Fibroblast of lung (primary cell): ENCODE measurements around the gene HMGB3. TPM values are rescaled to one million over a fixed set of nuclear protein-coding genes. Genes with fewer than 3 reads are reported as not detected.
A peak's percentile ranks its signal among the peaks of the same experiment; 100 is the strongest.

Experiments used
- DNase-seq, 2 donors: peaks; one replicate each; pipeline versions ENCODE4 v3.0.0 to v3.0.0-alpha.2; 2010; ENCODE audit warnings: low read depth in 2 of 2
- H2AFZ ChIP-seq: 2 replicates; pipeline ENCODE4 v1.5.1; 2012; ENCODE audit warnings: low read length, control low read depth, inconsistent platforms
- H3K27ac ChIP-seq: 2 replicates; pipeline ENCODE4 v1.5.1; 2011; ENCODE audit warnings: low read length, control low read depth; ENCODE audit not compliant: insufficient read depth
- H3K27me3 ChIP-seq: 2 replicates; pipeline ENCODE4 v1.5.1; 2011; ENCODE audit warnings: mild to moderate bottlenecking, low read length; ENCODE audit not compliant: control insufficient read depth, insufficient read depth
- H3K36me3 ChIP-seq: 2 replicates; pipeline ENCODE4 v1.5.1; 2011; ENCODE audit warnings: low read length; ENCODE audit not compliant: control insufficient read depth, insufficient read depth
- H3K4me1 ChIP-seq: 2 replicates; pipeline ENCODE4 v1.5.1; 2011; ENCODE audit warnings: low read length; ENCODE audit not compliant: control insufficient read depth, insufficient read depth; ENCODE audit errors: extremely low read depth
- H3K4me2 ChIP-seq: 2 replicates; pipeline ENCODE4 v1.5.1; 2011; ENCODE audit warnings: low read length, control low read depth; ENCODE audit not compliant: insufficient read depth; ENCODE audit errors: extremely low read depth
- H3K4me3 ChIP-seq, 4 experiments: fragments of 200-600 bp in 1 of 4; sonication (generic) in 1 of 4; replicated peaks in 1 of 4; 2 replicates each; pipeline ENCODE4 v1.5.1; 2011 to 2016; ENCODE audit warnings: low read length in 4 of 4, low read depth in 3 of 4, mild to moderate bottlenecking in 3 of 4, control low read depth in 2 of 4, inconsistent platforms in 1 of 4, mixed read lengths in 1 of 4; ENCODE audit not compliant: insufficient read depth in 1 of 4; ENCODE audit errors: control extremely low read depth in 1 of 4
- H3K79me2 ChIP-seq: 2 replicates; pipeline ENCODE4 v1.5.1; 2012; ENCODE audit warnings: mild to moderate bottlenecking, low read length, inconsistent platforms; ENCODE audit not compliant: control insufficient read depth, insufficient read depth
- H3K9ac ChIP-seq: 2 replicates; pipeline ENCODE4 v1.5.1; 2011; ENCODE audit warnings: mild to moderate bottlenecking, low read length, control low read depth; ENCODE audit not compliant: insufficient read depth
- H3K9me3 ChIP-seq: 2 replicates; pipeline ENCODE4 v1.5.1; 2012; ENCODE audit warnings: low read depth, low read length; ENCODE audit not compliant: control insufficient read depth, insufficient read depth
- H4K20me1 ChIP-seq: 2 replicates; pipeline ENCODE4 v1.5.1; 2011; ENCODE audit warnings: low read length; ENCODE audit not compliant: control insufficient read depth, insufficient read depth; ENCODE audit errors: extremely low read depth
- EZH2 ChIP-seq: IDR thresholded peaks from 2 replicates; pipeline ENCODE4 v1.5.1; 2012; ENCODE audit warnings: low read length, control low read depth, mild to moderate bottlenecking; ENCODE audit errors: missing control alignments
- polyA plus RNA-seq, 2 donors: library from polyadenylated mRNA; depleted of rRNA in 1 of 2; stranded (reverse) in 1 of 2; unstranded in 1 of 2; fragments of >200 nt; gene quantifications; 2 replicates each; pipeline ENCODE4 v1.2.1, GENCODE V29; 2011 to 2012; ENCODE audit warnings: missing spikeins in 1 of 2
- total RNA-seq: library from RNA; depleted of rRNA; stranded (reverse); fragments of >200 nt; gene quantifications from 2 replicates; pipeline ENCODE4 v1.2.1, GENCODE V29; 2014
- TF ChIP-seq, protein P1 (sequence below), 2 donors: IDR thresholded peaks in 1 of 2; conservative IDR thresholded peaks in 1 of 2; 1 replicate in 1 of 2; 2 replicates in 1 of 2; pipeline ENCODE4 v1.5.1; 2011 to 2012; ENCODE audit warnings: low read length in 2 of 2, control low read depth in 1 of 2, inconsistent platforms in 1 of 2, low read depth in 1 of 2, mild to moderate bottlenecking in 1 of 2

Gene HMGB3
- total and polyA plus RNA-seq, 2 donors (not counting 1 experiment from before 2014, with no cell fraction given) = 8.8 to 14.5 TPM

DNA sequence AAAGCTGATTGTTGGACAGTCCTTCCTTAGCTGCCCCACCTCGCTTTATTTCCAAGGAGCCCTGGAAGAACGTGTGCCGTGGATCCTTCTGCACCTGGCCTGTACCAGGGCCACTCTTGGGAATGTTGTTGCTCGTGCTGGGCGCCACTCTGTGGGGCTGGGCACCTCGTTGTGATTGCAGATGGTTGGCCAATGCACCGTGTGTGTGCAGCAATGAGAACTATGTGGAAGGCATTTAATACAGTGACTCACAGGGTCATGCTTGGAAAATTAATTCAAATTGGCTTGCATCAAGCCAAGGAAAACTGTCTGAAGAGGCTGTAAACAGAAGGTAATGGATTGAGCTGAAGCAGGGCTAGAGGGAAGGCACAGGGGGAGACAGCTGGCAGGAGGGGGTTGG is 47.7 kb upstream of the HMGB3 start:
- no peak overlapping the region for H2AFZ ChIP-seq
- no peak overlapping the region for H3K4me2 ChIP-seq
- H3K27ac ChIP-seq = no peak overlapping the region
- H3K4me3 ChIP-seq = no peak overlapping the region
- H3K4me1 ChIP-seq = no peaks in the 10 kb centered on the region
- H3K9me3 ChIP-seq = no peaks in the 10 kb centered on the region
- peak; percentile 4 to 70 for DNase-seq
- no peaks in the 10 kb centered on the region for H3K27me3 ChIP-seq
- TF ChIP-seq, protein P1, sequence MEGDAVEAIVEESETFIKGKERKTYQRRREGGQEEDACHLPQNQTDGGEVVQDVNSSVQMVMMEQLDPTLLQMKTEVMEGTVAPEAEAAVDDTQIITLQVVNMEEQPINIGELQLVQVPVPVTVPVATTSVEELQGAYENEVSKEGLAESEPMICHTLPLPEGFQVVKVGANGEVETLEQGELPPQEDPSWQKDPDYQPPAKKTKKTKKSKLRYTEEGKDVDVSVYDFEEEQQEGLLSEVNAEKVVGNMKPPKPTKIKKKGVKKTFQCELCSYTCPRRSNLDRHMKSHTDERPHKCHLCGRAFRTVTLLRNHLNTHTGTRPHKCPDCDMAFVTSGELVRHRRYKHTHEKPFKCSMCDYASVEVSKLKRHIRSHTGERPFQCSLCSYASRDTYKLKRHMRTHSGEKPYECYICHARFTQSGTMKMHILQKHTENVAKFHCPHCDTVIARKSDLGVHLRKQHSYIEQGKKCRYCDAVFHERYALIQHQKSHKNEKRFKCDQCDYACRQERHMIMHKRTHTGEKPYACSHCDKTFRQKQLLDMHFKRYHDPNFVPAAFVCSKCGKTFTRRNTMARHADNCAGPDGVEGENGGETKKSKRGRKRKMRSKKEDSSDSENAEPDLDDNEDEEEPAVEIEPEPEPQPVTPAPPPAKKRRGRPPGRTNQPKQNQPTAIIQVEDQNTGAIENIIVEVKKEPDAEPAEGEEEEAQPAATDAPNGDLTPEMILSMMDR (conservative IDR thresholded peaks at IDR 0.05 in 1 of 2, IDR thresholded peaks at IDR 0.05 in 1 of 2; ENCODE audit: low read depth in 1 of 2, low read length in 2 of 2) = no peak
- TF ChIP-seq EZH2 = no peak
- H4K20me1 ChIP-seq = no peaks in the 10 kb centered on the region
- H3K79me2 ChIP-seq = no peaks in the 10 kb centered on the region
- no peak overlapping the region for H3K9ac ChIP-seq
- no peaks in the 10 kb centered on the region for H3K36me3 ChIP-seq

DNA sequence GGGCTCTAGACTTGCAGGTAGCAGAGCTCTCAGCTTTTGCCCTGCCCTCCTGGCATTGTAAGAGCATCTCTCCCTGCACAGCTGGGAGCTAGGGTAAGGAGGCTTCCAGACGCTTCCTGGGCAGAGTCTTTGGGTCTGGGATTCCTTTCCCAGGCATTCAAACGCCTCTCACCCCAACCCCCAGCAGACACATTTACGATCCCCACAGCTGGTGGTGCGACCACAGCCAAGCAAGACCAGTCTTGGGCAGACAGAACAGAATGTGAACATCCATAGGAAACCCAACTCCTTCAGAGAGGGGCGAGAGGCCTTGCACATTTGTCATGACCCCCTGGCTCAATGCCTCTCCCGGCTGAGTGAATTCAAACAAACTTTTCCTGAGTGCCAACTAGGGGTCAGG is 46.6 kb upstream of the HMGB3 start:
- no peaks in the 10 kb centered on the region for H3K27me3 ChIP-seq
- DNase-seq = no peak
- no peak overlapping the region for H3K9ac ChIP-seq
- no peaks in the 10 kb centered on the region for H3K79me2 ChIP-seq
- no peaks in the 10 kb centered on the region for H4K20me1 ChIP-seq
- H3K9me3 ChIP-seq = no peaks in the 10 kb centered on the region
- H3K27ac ChIP-seq = no peak overlapping the region
- TF ChIP-seq EZH2 = no peak
- H3K4me2 ChIP-seq = no peak overlapping the region
- no peaks in the 10 kb centered on the region for H3K4me1 ChIP-seq
- no peak overlapping the region for H3K4me3 ChIP-seq
- no peak overlapping the region for H2AFZ ChIP-seq
- no peaks in the 10 kb centered on the region for H3K36me3 ChIP-seq

DNA sequence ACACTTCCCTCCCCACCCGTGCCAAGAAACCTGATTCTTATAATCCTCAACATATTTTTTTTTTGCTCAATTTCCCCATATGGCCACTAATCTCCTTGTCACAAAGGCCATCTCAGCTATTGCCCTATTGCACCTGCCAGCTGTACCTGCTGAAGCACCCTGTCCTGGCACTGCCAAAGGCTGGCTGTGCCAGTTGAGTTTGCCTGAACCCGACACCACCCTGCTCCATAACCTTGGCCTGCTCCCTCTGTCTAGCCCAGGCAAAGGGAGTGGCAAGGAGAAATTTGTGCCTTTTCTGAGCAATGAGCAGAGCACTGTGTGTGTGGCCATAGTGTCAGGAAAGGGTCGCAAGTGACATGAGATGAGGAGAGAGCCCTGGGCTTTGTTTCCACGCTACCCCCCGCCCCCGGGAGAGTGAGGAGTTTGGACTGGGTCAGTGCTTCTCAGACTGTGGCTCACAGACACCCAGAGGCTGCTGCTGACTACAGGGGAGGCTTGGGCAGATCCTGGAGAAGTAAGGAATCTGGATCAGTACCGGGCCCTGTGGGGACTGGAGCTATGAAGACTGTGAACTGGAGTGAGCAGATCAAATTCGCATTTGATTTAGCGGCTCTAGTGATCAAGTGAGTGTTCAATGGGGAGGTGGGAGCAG is 42.2 kb upstream of the HMGB3 start:
- Histone ChIP-seq H3K4me3 (no peak overlapping the region), H3K4me1 (no peaks in the 10 kb centered on the region), H2AFZ (no peak overlapping the region), H3K36me3 (no peaks in the 10 kb centered on the region), H3K9ac (no peak overlapping the region), H3K27me3 (no peaks in the 10 kb centered on the region), H3K4me2 (no peak overlapping the region), H3K79me2 (no peaks in the 10 kb centered on the region), H4K20me1 (no peaks in the 10 kb centered on the region), H3K9me3 (no peaks in the 10 kb centered on the region), H3K27ac (no peak overlapping the region)
- no peak for DNase-seq
- no peak for TF ChIP-seq EZH2
- TF ChIP-seq, protein P1 (conservative IDR thresholded peaks at IDR 0.05 in 1 of 2, IDR thresholded peaks at IDR 0.05 in 1 of 2; ENCODE audit: low read depth in 1 of 2, low read length in 2 of 2) = no peak
